GM18858 (cell line): Measurements from ENCODE around the gene RABAC1.
"Not testable (repeated sequence)": the region's sequence is repeated elsewhere in the genome, so short reads cannot be mapped to it uniquely, and the experiment has no call there.

Experiments
- ATAC-seq: cut with Tn5 transposase; IDR thresholded peaks from one replicate; pipeline ENCODE4 v1.9.1; 2021; ENCODE audit not compliant: unreplicated experiment

RABAC1 gene

GRCh38 chr19:41951686-41952172, 7.4 kb downstream of the RABAC1 start:
- ATAC-seq, result no peak

- ATAC-seq, result no peak
These were observed 12.0 kb downstream of the RABAC1 start for GRCh38 chr19:41947091-41947490.

GRCh38 chr19:41945135-41945766, 13.9 kb downstream of the RABAC1 start:
- ATAC-seq, result peak; percentile 71

GRCh38 chr19:41944336-41944735, 14.8 kb downstream of the RABAC1 start:
- ATAC-seq, result no peak

- ATAC-seq, result no peak
These were observed 17.5 kb downstream of the RABAC1 start for GRCh38 chr19:41941410-41942202.

- ATAC-seq, result no peak
These were observed 18.3 kb downstream of the RABAC1 start for GRCh38 chr19:41940731-41941409.

GRCh38 chr19:41939861-41940730, 19.0 kb downstream of the RABAC1 start:
- ATAC-seq, result no peak

GRCh38 chr19:41939209-41939608, 19.9 kb downstream of the RABAC1 start:
- not testable (repeated sequence) for ATAC-seq

GRCh38 chr19:41937525-41938468, 21.3 kb downstream of the RABAC1 start:
- ATAC-seq, result no peak

- ATAC-seq, result no peak
These were observed 22.2 kb downstream of the RABAC1 start for GRCh38 chr19:41936961-41937360.

GRCh38 chr19:41936416-41936850, 22.7 kb downstream of the RABAC1 start:
- ATAC-seq, result no peak

- no peak for ATAC-seq
These were observed 23.2 kb downstream of the RABAC1 start for GRCh38 chr19:41935760-41936415.

- ATAC-seq, result no peak
These were observed 24.2 kb downstream of the RABAC1 start for GRCh38 chr19:41934849-41935374.

- no peak for ATAC-seq
These were observed 25.3 kb downstream of the RABAC1 start for GRCh38 chr19:41933693-41934426.

GRCh38 chr19:41932720-41933332, 26.3 kb downstream of the RABAC1 start:
- ATAC-seq, result no peak

- no peak for ATAC-seq
These were observed 26.8 kb downstream of the RABAC1 start for GRCh38 chr19:41932259-41932719.

GRCh38 chr19:41930926-41931592, 28.1 kb downstream of the RABAC1 start:
- ATAC-seq, result no peak
